Measurements from ENCODE around the gene ZNF423. TPM values are rescaled to one million over a fixed set of nuclear protein-coding genes. Genes with fewer than 3 reads are reported as not detected.

The ZNF423 gene
- total and polyA plus RNA-seq, 2 of the 13 experiments (the other 11 are each of a cell fraction or from before 2014, with no cell fraction given): 0.07 to 0.31 TPM

DNA sequence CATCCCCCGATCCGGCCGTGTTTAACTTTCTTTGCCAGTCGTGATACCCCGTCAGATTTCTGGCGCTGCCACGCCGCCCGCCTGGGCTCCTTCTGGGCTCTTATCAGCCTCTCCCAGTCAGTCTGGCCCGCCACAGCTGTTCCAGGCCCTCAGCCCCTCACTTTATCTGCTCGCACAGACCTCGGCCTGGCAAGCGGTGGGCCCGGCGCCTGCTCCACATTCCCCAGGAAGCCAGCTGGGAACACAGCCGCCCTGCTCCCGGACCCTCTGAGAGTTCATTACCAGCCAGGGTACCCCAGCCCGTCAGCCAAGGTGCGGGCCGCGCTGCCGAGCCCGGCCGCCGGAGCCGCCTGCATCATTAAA lies 157.5 kb downstream of the ZNF423 start (continued):
- TF ChIP-seq, protein P1, sequence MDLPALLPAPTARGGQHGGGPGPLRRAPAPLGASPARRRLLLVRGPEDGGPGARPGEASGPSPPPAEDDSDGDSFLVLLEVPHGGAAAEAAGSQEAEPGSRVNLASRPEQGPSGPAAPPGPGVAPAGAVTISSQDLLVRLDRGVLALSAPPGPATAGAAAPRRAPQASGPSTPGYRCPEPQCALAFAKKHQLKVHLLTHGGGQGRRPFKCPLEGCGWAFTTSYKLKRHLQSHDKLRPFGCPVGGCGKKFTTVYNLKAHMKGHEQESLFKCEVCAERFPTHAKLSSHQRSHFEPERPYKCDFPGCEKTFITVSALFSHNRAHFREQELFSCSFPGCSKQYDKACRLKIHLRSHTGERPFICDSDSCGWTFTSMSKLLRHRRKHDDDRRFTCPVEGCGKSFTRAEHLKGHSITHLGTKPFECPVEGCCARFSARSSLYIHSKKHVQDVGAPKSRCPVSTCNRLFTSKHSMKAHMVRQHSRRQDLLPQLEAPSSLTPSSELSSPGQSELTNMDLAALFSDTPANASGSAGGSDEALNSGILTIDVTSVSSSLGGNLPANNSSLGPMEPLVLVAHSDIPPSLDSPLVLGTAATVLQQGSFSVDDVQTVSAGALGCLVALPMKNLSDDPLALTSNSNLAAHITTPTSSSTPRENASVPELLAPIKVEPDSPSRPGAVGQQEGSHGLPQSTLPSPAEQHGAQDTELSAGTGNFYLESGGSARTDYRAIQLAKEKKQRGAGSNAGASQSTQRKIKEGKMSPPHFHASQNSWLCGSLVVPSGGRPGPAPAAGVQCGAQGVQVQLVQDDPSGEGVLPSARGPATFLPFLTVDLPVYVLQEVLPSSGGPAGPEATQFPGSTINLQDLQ (CRISPR knock-in tag; IDR thresholded peaks at IDR 0.05): no peak
- TF ChIP-seq, protein P2, sequence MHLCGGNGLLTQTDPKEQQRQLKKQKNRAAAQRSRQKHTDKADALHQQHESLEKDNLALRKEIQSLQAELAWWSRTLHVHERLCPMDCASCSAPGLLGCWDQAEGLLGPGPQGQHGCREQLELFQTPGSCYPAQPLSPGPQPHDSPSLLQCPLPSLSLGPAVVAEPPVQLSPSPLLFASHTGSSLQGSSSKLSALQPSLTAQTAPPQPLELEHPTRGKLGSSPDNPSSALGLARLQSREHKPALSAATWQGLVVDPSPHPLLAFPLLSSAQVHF (CRISPR knock-in tag; IDR thresholded peaks at IDR 0.05): no peak
- no peak for TF ChIP-seq ZFYVE20 (CRISPR knock-in tag; IDR thresholded peaks at IDR 0.05; ENCODE audit: borderline replicate concordance, low read depth)

DNA sequence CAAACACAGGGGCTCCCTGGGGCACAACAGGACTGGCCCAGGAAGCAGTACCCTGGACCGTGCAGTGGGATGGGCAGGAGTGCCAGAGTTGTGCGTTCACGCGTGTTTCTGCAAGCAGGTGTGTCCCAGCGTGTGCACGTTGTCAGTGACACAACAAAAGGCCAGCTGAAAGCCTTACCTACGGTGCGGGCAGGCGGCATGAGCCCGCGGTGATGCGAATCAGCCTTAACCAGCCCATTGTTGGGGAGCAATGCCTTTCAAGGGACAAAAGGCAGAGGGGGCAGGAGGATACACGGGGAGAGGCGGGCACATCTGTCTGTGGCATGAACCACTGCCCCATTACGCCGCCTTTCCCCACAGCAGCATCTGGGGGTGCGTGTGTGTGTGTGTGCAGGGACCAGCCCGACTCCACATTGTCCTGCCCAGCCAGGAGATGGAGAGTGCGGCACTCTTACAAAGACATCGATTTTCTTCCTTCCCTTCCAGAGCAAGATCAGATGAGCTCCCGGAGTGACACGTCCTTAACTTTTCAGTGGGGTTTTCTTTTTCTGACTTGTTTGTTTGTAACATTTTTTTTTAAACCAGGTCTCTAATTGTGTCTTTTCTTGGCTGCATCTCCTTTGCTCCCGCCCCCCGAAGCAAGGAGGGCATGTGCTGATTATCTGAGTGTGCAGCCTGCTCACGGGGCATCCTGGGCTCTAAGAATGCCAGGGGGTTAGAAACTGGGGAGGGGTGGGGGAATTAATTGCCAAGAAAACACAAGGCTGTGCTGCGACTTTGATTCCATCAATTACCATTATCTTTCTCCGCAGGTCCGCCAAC lies 158.1 kb downstream of the ZNF423 start:
- H3K4me3 ChIP-seq (replicated peaks in 1 of 3; ENCODE audit: insufficient read depth in 1 of 3, low read depth in 2 of 3, low read length in 3 of 3): no peak overlapping the region
- no peaks in the 10 kb centered on the region for H4K20me1 ChIP-seq (ENCODE audit: insufficient read depth, low read length)
- no peaks in the 10 kb centered on the region for H3K36me3 ChIP-seq (replicated peaks in 1 of 2; ENCODE audit: control insufficient read depth in 1 of 2, insufficient read depth in 2 of 2, low read length in 2 of 2)
- H2AFZ ChIP-seq (ENCODE audit: low read length): no peak overlapping the region
- no peak overlapping the region for H3K4me2 ChIP-seq (ENCODE audit: low read depth, low read length)
- H3K9me3 ChIP-seq (ENCODE audit: low read length): no peaks in the 10 kb centered on the region
- in situ Hi-C loops (cut with HindIII; ENCODE audit: extremely low pct_ligation_motif_present, low pct_unique_long_range_greater_than_20kb): no loop called here
- intact Hi-C loops (cut with micrococcal nuclease; ENCODE audit: unreplicated experiment): no loop called here
- peaks cover 0 to 24% of the 10 kb centered on the region in 2 experiments; a peak in 3 of 5 replicates for H3K27me3 ChIP-seq (ENCODE audit: control insufficient read depth in 1 of 2, insufficient read depth in 2 of 2, low read length in 2 of 2)
- no peaks in the 10 kb centered on the region for H3K79me2 ChIP-seq (ENCODE audit: insufficient read depth, low read length)
- FAIRE-seq (no peak), DNase-seq (ENCODE audit: low spot score) (no peak), ATAC-seq (no peak; the same call in 2 of the 3 replicates)
- ChIA-PET POLR2A (no interaction called here), CTCF (ENCODE audit: low intra/inter-chr PET ratio, low total read pairs) (no interaction called here)
- no peak overlapping the region for H3K9ac ChIP-seq (ENCODE audit: insufficient read depth, low read depth, low read length)
- no peaks in the 10 kb centered on the region for H3K4me1 ChIP-seq (ENCODE audit: insufficient read depth, low read length)
- H3K27ac ChIP-seq (ENCODE audit: extremely low read length, insufficient read depth, low read length): no peak overlapping the region
- no TSS peak for BruUV-seq (replicated peaks)
- WGBS (ENCODE audit: low lambda C conversion rate): 38% methylated on average over 28 of the region's 28 CpGs
- TF ChIP-seq HOXA7 (CRISPR knock-in tag; IDR thresholded peaks at IDR 0.05) (no peak), ZNF629 (CRISPR knock-in tag; conservative IDR thresholded peaks at IDR 0.05) (no peak), SATB2 (CRISPR knock-in tag; IDR thresholded peaks at IDR 0.05) (no peak), ZNF615 (CRISPR knock-in tag; IDR thresholded peaks at IDR 0.05; ENCODE audit: borderline replicate concordance) (no peak), ZNF17 (CRISPR knock-in tag; IDR thresholded peaks at IDR 0.05) (no peak), SOX5 (CRISPR knock-in tag; IDR thresholded peaks at IDR 0.05; ENCODE audit: borderline replicate concordance) (no peak), ZBTB3 (CRISPR knock-in tag; IDR thresholded peaks at IDR 0.05; ENCODE audit: borderline replicate concordance, low read depth) (no peak)
- TF ChIP-seq, protein P3, sequence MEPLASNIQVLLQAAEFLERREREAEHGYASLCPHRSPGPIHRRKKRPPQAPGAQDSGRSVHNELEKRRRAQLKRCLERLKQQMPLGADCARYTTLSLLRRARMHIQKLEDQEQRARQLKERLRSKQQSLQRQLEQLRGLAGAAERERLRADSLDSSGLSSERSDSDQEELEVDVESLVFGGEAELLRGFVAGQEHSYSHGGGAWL (CRISPR knock-in tag; IDR thresholded peaks at IDR 0.05): no peak
- TF ChIP-seq, protein P4, sequence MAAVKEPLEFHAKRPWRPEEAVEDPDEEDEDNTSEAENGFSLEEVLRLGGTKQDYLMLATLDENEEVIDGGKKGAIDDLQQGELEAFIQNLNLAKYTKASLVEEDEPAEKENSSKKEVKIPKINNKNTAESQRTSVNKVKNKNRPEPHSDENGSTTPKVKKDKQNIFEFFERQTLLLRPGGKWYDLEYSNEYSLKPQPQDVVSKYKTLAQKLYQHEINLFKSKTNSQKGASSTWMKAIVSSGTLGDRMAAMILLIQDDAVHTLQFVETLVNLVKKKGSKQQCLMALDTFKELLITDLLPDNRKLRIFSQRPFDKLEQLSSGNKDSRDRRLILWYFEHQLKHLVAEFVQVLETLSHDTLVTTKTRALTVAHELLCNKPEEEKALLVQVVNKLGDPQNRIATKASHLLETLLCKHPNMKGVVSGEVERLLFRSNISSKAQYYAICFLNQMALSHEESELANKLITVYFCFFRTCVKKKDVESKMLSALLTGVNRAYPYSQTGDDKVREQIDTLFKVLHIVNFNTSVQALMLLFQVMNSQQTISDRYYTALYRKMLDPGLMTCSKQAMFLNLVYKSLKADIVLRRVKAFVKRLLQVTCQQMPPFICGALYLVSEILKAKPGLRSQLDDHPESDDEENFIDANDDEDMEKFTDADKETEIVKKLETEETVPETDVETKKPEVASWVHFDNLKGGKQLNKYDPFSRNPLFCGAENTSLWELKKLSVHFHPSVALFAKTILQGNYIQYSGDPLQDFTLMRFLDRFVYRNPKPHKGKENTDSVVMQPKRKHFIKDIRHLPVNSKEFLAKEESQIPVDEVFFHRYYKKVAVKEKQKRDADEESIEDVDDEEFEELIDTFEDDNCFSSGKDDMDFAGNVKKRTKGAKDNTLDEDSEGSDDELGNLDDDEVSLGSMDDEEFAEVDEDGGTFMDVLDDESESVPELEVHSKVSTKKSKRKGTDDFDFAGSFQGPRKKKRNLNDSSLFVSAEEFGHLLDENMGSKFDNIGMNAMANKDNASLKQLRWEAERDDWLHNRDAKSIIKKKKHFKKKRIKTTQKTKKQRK (IDR thresholded peaks at IDR 0.05; ENCODE audit: low read length): no peak

Measured in HepG2 (cell line).